Central memory CD8-positive, alpha-beta T cell (primary cell): ENCODE results near the gene TSPAN18.

ENCODE experiments used
- ATAC-seq: fragments of 150-1000 bp; cut with Tn5 transposase; replicated peaks from 2 replicates; pipeline ENCODE4 v1.10.0; 2022; ENCODE audit warnings: mild to moderate bottlenecking, moderate FRiP score, moderate number of reproducible peaks; ENCODE audit not compliant: poor library complexity, severe bottlenecking; ENCODE audit errors: extremely low read depth
- DNase-seq, 2 donors: peaks; one replicate each; pipeline ENCODE4 v3.0.0; 2021; ENCODE audit warnings: low spot score in 2 of 2
- H3K27ac Mint-ChIP-seq: one replicate; pipeline ENCODE4 v1.8.0; 2022; ENCODE audit warnings: low read depth, mild to moderate bottlenecking, moderate library complexity, mixed read lengths
- H3K27me3 Mint-ChIP-seq: one replicate; pipeline ENCODE4 v1.8.0; 2022; ENCODE audit warnings: mixed read lengths
- H3K36me3 Mint-ChIP-seq: one replicate; pipeline ENCODE4 v1.8.0; 2022; ENCODE audit warnings: mild to moderate bottlenecking, moderate library complexity, mixed read lengths; ENCODE audit not compliant: insufficient read depth
- H3K4me1 Mint-ChIP-seq: one replicate; pipeline ENCODE4 v1.8.0; 2022; ENCODE audit warnings: mixed read lengths
- H3K4me3 Mint-ChIP-seq: one replicate; pipeline ENCODE4 v1.8.0; 2022; ENCODE audit warnings: mild to moderate bottlenecking, moderate library complexity, mixed read lengths
- H3K9me3 Mint-ChIP-seq: one replicate; pipeline ENCODE4 v1.8.0; 2022; ENCODE audit warnings: mixed read lengths

Gene TSPAN18

DNA sequence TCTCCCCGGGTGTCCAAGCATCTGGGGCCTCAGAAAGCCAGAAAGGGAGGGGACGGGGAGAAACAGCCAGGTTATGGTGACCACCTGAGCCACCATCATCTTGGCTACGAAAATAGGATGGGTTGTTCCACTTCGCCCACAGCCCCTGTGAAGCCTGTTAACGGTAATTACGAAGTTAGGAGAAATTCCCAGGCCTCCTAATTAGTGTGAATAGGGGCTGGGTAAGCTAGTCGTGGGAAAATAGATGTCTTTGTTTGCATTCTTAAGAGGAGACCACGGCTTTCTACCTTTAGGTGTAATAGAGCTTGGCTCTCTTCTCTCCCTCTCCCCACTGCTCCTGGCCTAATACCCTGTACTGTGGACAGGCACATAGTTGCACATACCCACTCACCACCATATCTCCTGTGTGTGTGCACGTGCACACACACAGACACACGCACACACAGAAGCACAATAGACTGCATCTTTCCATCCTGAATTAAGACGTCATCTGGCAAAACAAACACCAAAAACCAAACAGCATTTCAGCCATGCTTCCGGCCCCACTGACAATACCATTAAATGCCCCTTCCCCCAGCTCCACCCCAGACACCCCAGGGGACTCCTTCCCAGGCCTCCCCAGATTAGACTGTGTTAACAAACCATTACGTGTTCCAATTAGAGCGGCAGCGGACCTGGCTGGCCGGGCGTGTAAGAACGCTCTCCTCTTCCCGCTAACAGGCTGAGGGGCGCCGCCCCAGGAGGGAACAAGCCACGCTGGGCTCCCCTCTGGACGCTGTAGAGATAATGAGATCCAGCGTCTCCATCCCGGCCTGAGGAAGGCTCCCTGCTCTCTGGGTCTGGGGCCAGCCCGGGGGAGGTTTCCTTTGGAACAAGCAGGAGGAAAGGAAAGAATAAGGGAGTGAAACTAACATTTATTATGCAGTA, 151.1 kb downstream of the TSPAN18 start:
- Mint-ChIP-seq H3K9me3 (no peaks in the 10 kb centered on the region), H3K4me1 (peaks cover 7% of the 10 kb centered on the region), H3K27ac (no peak overlapping the region), H3K36me3 (peaks cover 2% of the 10 kb centered on the region), H3K27me3 (no peaks in the 10 kb centered on the region), H3K4me3 (no peak overlapping the region)
- DNase-seq, result no peak
- no peak for ATAC-seq

DNA sequence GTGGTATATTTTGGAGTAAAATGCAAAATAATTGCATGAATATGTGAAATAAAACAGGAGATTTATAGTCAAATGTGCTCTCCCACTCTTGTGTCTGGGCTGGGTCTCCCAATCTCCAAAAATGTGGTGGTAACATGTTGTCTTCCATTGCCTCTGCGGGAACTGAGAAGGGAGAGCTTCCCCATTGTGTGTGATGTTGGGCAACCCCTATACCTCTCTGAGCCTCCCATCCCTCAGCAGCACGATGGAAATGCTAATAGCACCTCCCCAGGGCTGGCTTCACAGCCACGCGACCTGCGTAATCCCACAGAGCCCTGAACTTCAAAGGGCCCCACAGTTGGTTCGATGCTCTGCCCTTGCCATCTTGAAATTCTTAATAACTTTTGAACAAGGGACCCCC, 151.9 kb downstream of the TSPAN18 start:
- ATAC-seq, result no peak
- no peaks in the 10 kb centered on the region for H3K27me3 Mint-ChIP-seq

GRCh38 chr11:44879432-44879831, 152.7 kb downstream of the TSPAN18 start:
- H3K4me1 Mint-ChIP-seq, result peaks cover 21% of the 10 kb centered on the region
- no peak overlapping the region for H3K4me3 Mint-ChIP-seq
- H3K9me3 Mint-ChIP-seq, result no peaks in the 10 kb centered on the region
- no peaks in the 10 kb centered on the region for H3K27me3 Mint-ChIP-seq
- ATAC-seq, result no peak
- H3K27ac Mint-ChIP-seq, result no peak overlapping the region
- H3K36me3 Mint-ChIP-seq, result peaks cover 2% of the 10 kb centered on the region
- no peak for DNase-seq

More for the DNA sequence above, 151.9 kb downstream of the TSPAN18 start:
- peaks cover 2% of the 10 kb centered on the region for H3K36me3 Mint-ChIP-seq
- no peak overlapping the region for H3K27ac Mint-ChIP-seq
- H3K4me3 Mint-ChIP-seq, result no peak overlapping the region
- H3K4me1 Mint-ChIP-seq, result peaks cover 16% of the 10 kb centered on the region
- H3K9me3 Mint-ChIP-seq, result no peaks in the 10 kb centered on the region
- no peak for DNase-seq

- no peak for DNase-seq
- peaks cover 2% of the 10 kb centered on the region for H3K36me3 Mint-ChIP-seq
- no peaks in the 10 kb centered on the region for H3K27me3 Mint-ChIP-seq
- H3K9me3 Mint-ChIP-seq, result no peaks in the 10 kb centered on the region
- ATAC-seq, result no peak
- H3K4me3 Mint-ChIP-seq, result no peak overlapping the region
- H3K27ac Mint-ChIP-seq, result no peak overlapping the region
- H3K4me1 Mint-ChIP-seq, result peaks cover 21% of the 10 kb centered on the region
These were observed 153.7 kb downstream of the TSPAN18 start for GRCh38 chr11:44880511-44880910.

- no peak for ATAC-seq
- Mint-ChIP-seq H3K27ac (no peak overlapping the region), H3K36me3 (peaks cover 2% of the 10 kb centered on the region), H3K27me3 (no peaks in the 10 kb centered on the region), H3K9me3 (no peaks in the 10 kb centered on the region), H3K4me1 (peaks cover 21% of the 10 kb centered on the region), H3K4me3 (no peak overlapping the region)
- no peak for DNase-seq
These were observed 154.2 kb downstream of the TSPAN18 start for GRCh38 chr11:44880953-44881352.

- no peak overlapping the region for H3K27ac Mint-ChIP-seq
- no peak for ATAC-seq
- no peak for DNase-seq
These were observed 156.5 kb downstream of the TSPAN18 start for GRCh38 chr11:44883277-44883676.

GRCh38 chr11:44884056-44884455, 157.3 kb downstream of the TSPAN18 start:
- ATAC-seq, result no peak
- Mint-ChIP-seq H3K27me3 (no peaks in the 10 kb centered on the region), H3K9me3 (no peaks in the 10 kb centered on the region), H3K36me3 (peaks cover 2% of the 10 kb centered on the region), H3K4me3 (no peak overlapping the region), H3K4me1 (peaks cover 21% of the 10 kb centered on the region), H3K27ac (no peak overlapping the region)
- DNase-seq, result no peak

More at GRCh38 chr11:44883277-44883676, 156.5 kb downstream of the TSPAN18 start:
- peaks cover 2% of the 10 kb centered on the region for H3K36me3 Mint-ChIP-seq
- no peaks in the 10 kb centered on the region for H3K27me3 Mint-ChIP-seq
- peaks cover 21% of the 10 kb centered on the region for H3K4me1 Mint-ChIP-seq
- H3K4me3 Mint-ChIP-seq, result no peak overlapping the region
- H3K9me3 Mint-ChIP-seq, result no peaks in the 10 kb centered on the region

DNA sequence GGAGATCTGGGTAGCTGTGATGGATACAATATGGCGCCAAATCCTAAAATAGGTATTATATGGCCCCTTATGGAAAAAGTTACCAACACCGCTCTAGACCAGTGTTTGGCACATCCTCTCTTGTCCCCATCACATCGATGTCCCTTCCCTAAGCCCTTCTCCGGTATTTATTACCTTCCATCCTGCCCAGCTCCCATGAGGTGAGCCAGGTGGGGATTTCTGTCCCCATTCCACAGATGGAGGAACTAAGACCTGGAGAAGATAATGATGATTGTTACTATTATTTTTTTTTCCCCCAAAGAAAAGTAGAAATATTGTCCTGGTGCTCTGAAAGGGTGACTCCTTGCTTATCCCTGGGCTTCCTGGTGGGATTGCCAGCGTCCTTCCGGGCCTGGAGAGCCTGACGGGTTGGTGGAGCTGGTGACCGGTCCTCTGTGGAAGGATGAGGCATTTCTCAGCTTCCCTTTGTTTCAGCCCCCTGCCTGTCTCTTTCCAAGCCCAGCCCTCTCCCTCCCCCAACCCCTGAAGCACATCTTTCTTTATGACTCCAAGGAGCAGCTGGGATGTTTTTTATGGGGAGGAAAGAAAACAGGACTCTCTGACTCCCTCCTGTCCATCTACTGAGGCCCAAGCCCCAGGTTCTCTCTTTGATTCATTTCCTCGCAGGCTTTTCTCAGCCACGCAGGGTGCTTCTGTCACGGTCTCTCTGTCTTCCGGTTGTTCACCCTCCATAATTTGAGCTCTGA, 158.5 kb downstream of the TSPAN18 start:
- H3K27me3 Mint-ChIP-seq, result no peaks in the 10 kb centered on the region
- DNase-seq (no peak), ATAC-seq (no peak)
- peaks cover 2% of the 10 kb centered on the region for H3K36me3 Mint-ChIP-seq
- peaks cover 21% of the 10 kb centered on the region for H3K4me1 Mint-ChIP-seq
- H3K27ac Mint-ChIP-seq, result no peak overlapping the region
- no peaks in the 10 kb centered on the region for H3K9me3 Mint-ChIP-seq
- H3K4me3 Mint-ChIP-seq, result no peak overlapping the region

GRCh38 chr11:44885919-44886789, 159.4 kb downstream of the TSPAN18 start:
- H3K9me3 Mint-ChIP-seq, result no peaks in the 10 kb centered on the region
- H3K4me1 Mint-ChIP-seq, result peaks cover 21% of the 10 kb centered on the region
- H3K36me3 Mint-ChIP-seq, result peaks cover 2% of the 10 kb centered on the region
- H3K4me3 Mint-ChIP-seq, result no peak overlapping the region
- ATAC-seq (no peak), DNase-seq (no peak)
- no peaks in the 10 kb centered on the region for H3K27me3 Mint-ChIP-seq
- no peak overlapping the region for H3K27ac Mint-ChIP-seq

- H3K27ac Mint-ChIP-seq, result no peak overlapping the region
- H3K9me3 Mint-ChIP-seq, result no peaks in the 10 kb centered on the region
- H3K36me3 Mint-ChIP-seq, result peaks cover 2% of the 10 kb centered on the region
- H3K27me3 Mint-ChIP-seq, result no peaks in the 10 kb centered on the region
- H3K4me3 Mint-ChIP-seq, result no peak overlapping the region
- DNase-seq (no peak), ATAC-seq (no peak)
- peaks cover 21% of the 10 kb centered on the region for H3K4me1 Mint-ChIP-seq
These were observed 160.0 kb downstream of the TSPAN18 start for GRCh38 chr11:44886790-44887140.

GRCh38 chr11:44887636-44888035, 160.9 kb downstream of the TSPAN18 start:
- H3K9me3 Mint-ChIP-seq, result no peaks in the 10 kb centered on the region
- H3K4me1 Mint-ChIP-seq, result peaks cover 16% of the 10 kb centered on the region
- no peaks in the 10 kb centered on the region for H3K27me3 Mint-ChIP-seq

GRCh38 chr11:44889266-44889665, 162.5 kb downstream of the TSPAN18 start:
- H3K4me3 Mint-ChIP-seq, result no peak overlapping the region
- ATAC-seq, result no peak
- no peaks in the 10 kb centered on the region for H3K4me1 Mint-ChIP-seq
- no peaks in the 10 kb centered on the region for H3K27me3 Mint-ChIP-seq
- no peak overlapping the region for H3K27ac Mint-ChIP-seq
- no peak for DNase-seq
- no peaks in the 10 kb centered on the region for H3K9me3 Mint-ChIP-seq
- no peaks in the 10 kb centered on the region for H3K36me3 Mint-ChIP-seq

More at GRCh38 chr11:44887636-44888035, 160.9 kb downstream of the TSPAN18 start:
- Mint-ChIP-seq H3K27ac (no peak overlapping the region), H3K36me3 (no peaks in the 10 kb centered on the region), H3K4me3 (no peak overlapping the region)
- ATAC-seq (no peak), DNase-seq (no peak)
